Testis (tissue), 3 donors: ENCODE results near the gene RBM12. TPM values are rescaled to one million over a fixed set of nuclear protein-coding genes. Genes with fewer than 3 reads are reported as not detected.

ENCODE experiments used
- DNase-seq: peaks from one replicate; pipeline ENCODE4 v3.0.0-alpha.2; 2019
- H3K27ac ChIP-seq, 2 donors: fragments of 200-600 bp; sonication (generic); one replicate each; pipeline ENCODE4 v1.5.1; 2019
- H3K27me3 ChIP-seq: fragments of 200-600 bp; sonication (generic); one replicate; pipeline ENCODE4 v1.5.1; 2019
- H3K36me3 ChIP-seq: fragments of 200-600 bp; sonication (generic); one replicate; pipeline ENCODE4 v1.5.1; 2017; ENCODE audit warnings: low read depth; ENCODE audit errors: missing control alignments
- H3K4me1 ChIP-seq: fragments of 200-600 bp; sonication (generic); one replicate; pipeline ENCODE4 v1.5.1; 2019
- H3K4me3 ChIP-seq, 2 donors: fragments of 200-600 bp; sonication (generic); one replicate each; pipeline ENCODE4 v1.5.1; 2017 to 2019
- H3K9me3 ChIP-seq: fragments of 200-600 bp; sonication (generic); one replicate; pipeline ENCODE4 v1.5.1; 2017
- CTCF ChIP-seq, 3 experiments: fragments of 450-650 bp in 2 of 3; fragments of 200-600 bp in 1 of 3; sonication (generic) in 1 of 3; IDR thresholded peaks; one replicate each; pipeline ENCODE4 v1.5.1; 2016 to 2019; ENCODE audit warnings: antibody characterized with exemption in 3 of 3, mild to moderate bottlenecking in 2 of 3, moderate library complexity in 1 of 3
- POLR2A ChIP-seq: fragments of 450-650 bp; IDR thresholded peaks from one replicate; pipeline ENCODE4 v1.6.1; 2017; ENCODE audit warnings: antibody characterized with exemption, mild to moderate bottlenecking, moderate library complexity
- WGBS, 2 donors: methylation state at CpG; one replicate each; pipeline ENCODE4 v1.1.5; 2018; 5-methylcytosine and 5-hydroxymethylcytosine counted together
- intact Hi-C: fragments of 100-400 bp; cut with DNase I; formaldehyde crosslinking; loops from one replicate; pipeline ENCODE4 v1.15.1; 2023; ENCODE audit warnings: low total_unique reads
- polyA plus RNA-seq: library from polyadenylated mRNA; stranded (reverse); fragments of 350-450 nt; fragmentation: Illumina TruSeq; extraction: RNeasy Lipid Tissue Mini Kit (QIAGEN cat#74804); gene quantifications from one replicate; pipeline ENCODE4 v1.2.3, GENCODE V29; 2014; ENCODE audit warnings: low read depth, low replicate concordance; ENCODE audit not compliant: insufficient read depth
- total RNA-seq, 2 donors: library from RNA; depleted of rRNA; stranded (reverse); fragments of >200 nt; gene quantifications; one replicate each; pipeline ENCODE4 v1.2.3, GENCODE V29; 2016

Gene RBM12
- total and polyA plus RNA-seq, 3 donors from 2014 or later = 40.8 to 54.9 (median 46.3) TPM

GRCh38 chr20:35603695-35604448 lies 60.8 kb downstream of the RBM12 start:
- intact Hi-C loops = no loop called here
- Histone ChIP-seq H3K27ac (no peak overlapping the region), H3K4me3 (no peak overlapping the region), H3K36me3 (no peaks in the 10 kb centered on the region), H3K9me3 (no peaks in the 10 kb centered on the region), H3K4me1 (peaks cover 10% of the 10 kb centered on the region), H3K27me3 (no peaks in the 10 kb centered on the region)
- TF ChIP-seq CTCF (IDR thresholded peaks at IDR 0.05) (no peak), POLR2A (no peak)
- WGBS, 2 donors = 89 to 97% methylated on average over 5 to 11 of the region's 11 CpGs
- DNase-seq = no peak

- Histone ChIP-seq H3K36me3 (no peaks in the 10 kb centered on the region), H3K27ac (no peak overlapping the region), H3K9me3 (no peaks in the 10 kb centered on the region), H3K27me3 (no peaks in the 10 kb centered on the region), H3K4me3 (no peak overlapping the region), H3K4me1 (peaks cover 10% of the 10 kb centered on the region)
- WGBS, 2 donors = 81 to 88% methylated on average over 15 of the region's 15 CpGs
- intact Hi-C loops = no loop called here
- no peak for DNase-seq
- TF ChIP-seq POLR2A = no peak
- no peak for TF ChIP-seq CTCF (IDR thresholded peaks at IDR 0.05)
Measured at GRCh38 chr20:35602851-35603495, 61.7 kb downstream of the RBM12 start.

GRCh38 chr20:35601990-35602389 lies 62.7 kb downstream of the RBM12 start:
- Histone ChIP-seq H3K27ac (no peak overlapping the region), H3K9me3 (no peaks in the 10 kb centered on the region), H3K36me3 (no peaks in the 10 kb centered on the region), H3K4me1 (peaks cover 10% of the 10 kb centered on the region), H3K27me3 (no peaks in the 10 kb centered on the region), H3K4me3 (peak overlapping the region; percentile 21 to 32)
- no peak for DNase-seq
- TF ChIP-seq POLR2A (no peak), CTCF (IDR thresholded peaks at IDR 0.05) (no peak)
- WGBS, 2 donors = 10 to 40% methylated on average over 1 to 12 of the region's 30 CpGs
- intact Hi-C loops = no loop called here

GRCh38 chr20:35600993-35601973 lies 63.4 kb downstream of the RBM12 start:
- TF ChIP-seq CTCF (IDR thresholded peaks at IDR 0.05) = peak in 2 of 3 experiments; percentile 31 to 34
- TF ChIP-seq POLR2A = no peak
- H3K27me3 ChIP-seq = no peaks in the 10 kb centered on the region
- peak; percentile 80 for DNase-seq

More at GRCh38 chr20:35600993-35601973, 63.4 kb downstream of the RBM12 start:
- Histone ChIP-seq H3K4me1 (peaks cover 10% of the 10 kb centered on the region), H3K4me3 (peak overlapping the region; percentile 21 to 32), H3K9me3 (no peaks in the 10 kb centered on the region), H3K27ac (no peak overlapping the region), H3K36me3 (no peaks in the 10 kb centered on the region)
- intact Hi-C loops = no loop called here
- 1% methylated on average over 42 to 98 of the region's 103 CpGs for WGBS, 2 donors
